SU-DHL-6 (cell line): ENCODE results near the gene POLD4.

ENCODE experiments used
- H2AFZ ChIP-seq: fragments of 200-600 bp; sonication (generic); 2 replicates; pipeline ENCODE4 v1.6.1; 2014; ENCODE audit warnings: low read depth, mild to moderate bottlenecking, moderate library complexity, mixed read lengths, antibody characterized with exemption, low read length; ENCODE audit not compliant: severe bottlenecking
- H3F3A ChIP-seq: fragments of 200-600 bp; shearing (Covaris generic); 2 replicates; pipeline ENCODE4 v1.6.0; 2016; ENCODE audit warnings: antibody characterized with exemption, mild to moderate bottlenecking; ENCODE audit not compliant: insufficient read depth
- H3K27ac ChIP-seq: fragments of 200-600 bp; sonication (generic); 2 replicates; pipeline ENCODE4 v1.5.1; 2016; ENCODE audit warnings: low read depth, mild to moderate bottlenecking, low read length, moderate library complexity, mixed read lengths
- H3K27me3 ChIP-seq: fragments of 200-600 bp; sonication (generic), shearing (Covaris generic); 2 replicates; pipeline ENCODE4 v1.6.0; 2014; ENCODE audit warnings: mild to moderate bottlenecking, low read length
- H3K36me3 ChIP-seq: fragments of 200-600 bp; sonication (generic); 2 replicates; pipeline ENCODE4 v1.6.1; 2014; ENCODE audit warnings: mild to moderate bottlenecking, low read length, mixed read lengths
- H3K4me2 ChIP-seq: fragments of 300-600, 200-600 bp; shearing (Covaris generic), sonication (generic); 2 replicates; pipeline ENCODE4 v1.6.0; 2014; ENCODE audit warnings: low read length, low read depth, mild to moderate bottlenecking; ENCODE audit not compliant: poor library complexity, severe bottlenecking
- H3K4me3 ChIP-seq: fragments of 200-600 bp; sonication (generic); 2 replicates; pipeline ENCODE4 v1.5.1; 2014; ENCODE audit warnings: antibody characterized with exemption, low read length, mild to moderate bottlenecking, mixed read lengths; ENCODE audit not compliant: insufficient read depth, poor library complexity, severe bottlenecking
- H3K79me2 ChIP-seq: fragments of 200-600 bp; sonication (generic); 2 replicates; pipeline ENCODE4 v1.6.1; 2014; ENCODE audit warnings: mild to moderate bottlenecking, low read length, moderate library complexity; ENCODE audit not compliant: insufficient read depth
- H3K9ac ChIP-seq: fragments of 200-600 bp; sonication (generic); 2 replicates; pipeline ENCODE4 v1.7.0; 2014; ENCODE audit warnings: mild to moderate bottlenecking, low read length
- H3K9me2 ChIP-seq: fragments of 200-600 bp; sonication (generic); replicated peaks from 2 replicates; pipeline ENCODE4 v1.6.1; 2014; ENCODE audit warnings: low read length; ENCODE audit not compliant: insufficient read depth
- H3K9me3 ChIP-seq: fragments of 200-600 bp; sonication (generic); 2 replicates; pipeline ENCODE4 v1.6.1; 2014; ENCODE audit warnings: low read length, mixed read lengths; ENCODE audit not compliant: insufficient read depth
- H4K20me1 ChIP-seq: fragments of 200-600 bp; sonication (generic); 2 replicates; pipeline ENCODE4 v1.6.1; 2014; ENCODE audit warnings: low read depth, mild to moderate bottlenecking, antibody characterized with exemption, low read length, moderate library complexity, mixed read lengths
- CTCF ChIP-seq: fragments of 200-600 bp; sonication (generic); IDR thresholded peaks from one replicate; pipeline ENCODE4 v1.5.1; 2017; ENCODE audit warnings: antibody characterized with exemption, mild to moderate bottlenecking, low read length, moderate library complexity; ENCODE audit not compliant: insufficient read depth, poor library complexity, severe bottlenecking
- EZH2phosphoT487 ChIP-seq: fragments of 200-600 bp; sonication (generic), shearing (Covaris generic); conservative IDR thresholded peaks from 2 replicates; pipeline ENCODE4 v1.6.1; 2018; ENCODE audit warnings: mild to moderate bottlenecking, antibody characterized with exemption, low read length, moderate library complexity, mixed read lengths

Gene POLD4

GRCh38 chr11:67397986-67398660 lies 44.8 kb upstream of the POLD4 start:
- Histone ChIP-seq H4K20me1 (no peaks in the 10 kb centered on the region), H2AFZ (no peak overlapping the region), H3K79me2 (peaks cover 15% of the 10 kb centered on the region), H3K4me2 (no peak overlapping the region), H3K4me3 (no peak overlapping the region), H3K9me3 (no peaks in the 10 kb centered on the region), H3K9me2 (no peaks in the 10 kb centered on the region), H3K27ac (no peak overlapping the region), H3F3A (peaks cover 8% of the 10 kb centered on the region), H3K36me3 (no peaks in the 10 kb centered on the region), H3K9ac (no peak overlapping the region), H3K27me3 (no peaks in the 10 kb centered on the region)
- TF ChIP-seq EZH2phosphoT487 (no peak), CTCF (no peak)

GRCh38 chr11:67397536-67397935 lies 44.2 kb upstream of the POLD4 start:
- no peak overlapping the region for H3K4me3 ChIP-seq
- H3K9me3 ChIP-seq, result no peaks in the 10 kb centered on the region
- peaks cover 17% of the 10 kb centered on the region for H3K79me2 ChIP-seq
- no peak overlapping the region for H3K27ac ChIP-seq
- H3K36me3 ChIP-seq, result no peaks in the 10 kb centered on the region
- H3F3A ChIP-seq, result peaks cover 6% of the 10 kb centered on the region; the same call in 1 of the 2 replicates
- no peaks in the 10 kb centered on the region for H4K20me1 ChIP-seq
- H2AFZ ChIP-seq, result no peak overlapping the region
- H3K27me3 ChIP-seq, result no peaks in the 10 kb centered on the region
- no peak overlapping the region for H3K4me2 ChIP-seq
- no peak for TF ChIP-seq EZH2phosphoT487
- TF ChIP-seq CTCF, result no peak
- no peaks in the 10 kb centered on the region for H3K9me2 ChIP-seq
- no peak overlapping the region for H3K9ac ChIP-seq

GRCh38 chr11:67396587-67397389 lies 43.4 kb upstream of the POLD4 start:
- H3F3A ChIP-seq, result peaks cover 6% of the 10 kb centered on the region; the same call in 1 of the 2 replicates
- H2AFZ ChIP-seq, result no peak overlapping the region
- H3K4me3 ChIP-seq, result no peak overlapping the region
- H3K9me2 ChIP-seq, result no peaks in the 10 kb centered on the region
- no peak for TF ChIP-seq CTCF
- no peak for TF ChIP-seq EZH2phosphoT487
- peaks cover 25% of the 10 kb centered on the region for H3K79me2 ChIP-seq
- H3K4me2 ChIP-seq, result no peak overlapping the region
- no peaks in the 10 kb centered on the region for H3K9me3 ChIP-seq
- H3K36me3 ChIP-seq, result no peaks in the 10 kb centered on the region
- H3K9ac ChIP-seq, result no peak overlapping the region
- H3K27ac ChIP-seq, result no peak overlapping the region
- no peaks in the 10 kb centered on the region for H3K27me3 ChIP-seq
- H4K20me1 ChIP-seq, result no peaks in the 10 kb centered on the region
